CD4-positive, CD25-positive, alpha-beta regulatory T cell (primary cell): ENCODE measurements around the gene TAF11. TPM values are rescaled to one million over a fixed set of nuclear protein-coding genes. Genes with fewer than 3 reads are reported as not detected.

Experiments used
- ATAC-seq, 2 donors: fragments of 150-1000 bp; cut with Tn5 transposase; one replicate each; pipeline ENCODE4 v1.10.0; 2021; ENCODE audit warnings: low read depth in 2 of 2, moderate number of reproducible peaks in 2 of 2, moderate library complexity in 1 of 2
- DNase-seq, 3 donors: peaks; one replicate each; pipeline versions ENCODE4 v3.0.0 to v3.0.0-alpha.2; 2012 to 2022; ENCODE audit warnings: mixed read lengths in 1 of 3
- H3K27ac ChIP-seq: one replicate; pipeline ENCODE4 v1.7.0; 2013; ENCODE audit warnings: mild to moderate bottlenecking, low read length; ENCODE audit not compliant: insufficient read depth, poor library complexity, severe bottlenecking
- H3K27me3 ChIP-seq: one replicate; pipeline ENCODE4 v1.7.0; 2013; ENCODE audit warnings: low read length; ENCODE audit not compliant: control insufficient read depth, insufficient read depth
- H3K36me3 ChIP-seq: one replicate; pipeline ENCODE4 v1.7.0; 2013; ENCODE audit warnings: mild to moderate bottlenecking, low read length, moderate library complexity; ENCODE audit not compliant: control insufficient read depth, insufficient read depth
- H3K4me1 ChIP-seq: 2 replicates; pipeline ENCODE4 v1.7.0; 2013; ENCODE audit warnings: mild to moderate bottlenecking, low read length; ENCODE audit not compliant: insufficient read depth, control insufficient read depth, poor library complexity, severe bottlenecking
- H3K4me3 ChIP-seq: one replicate; pipeline ENCODE4 v1.7.0; 2013; ENCODE audit warnings: low read depth, mild to moderate bottlenecking, low read length, moderate library complexity
- H3K9me3 ChIP-seq, 2 experiments: 1 replicate in 1 of 2; 2 replicates in 1 of 2; pipeline ENCODE4 v1.7.0; 2013; ENCODE audit warnings: low read length in 2 of 2, mild to moderate bottlenecking in 1 of 2, moderate library complexity in 1 of 2; ENCODE audit not compliant: control insufficient read depth in 2 of 2
- H3K27ac Mint-ChIP-seq, 3 donors: one replicate each; pipeline ENCODE4 v1.8.0; 2020 to 2022; ENCODE audit warnings: mild to moderate bottlenecking in 3 of 3, mixed read lengths in 3 of 3, moderate library complexity in 2 of 3
- H3K27me3 Mint-ChIP-seq: one replicate; pipeline ENCODE4 v1.8.0; 2022; ENCODE audit warnings: mild to moderate bottlenecking, mixed read lengths
- H3K36me3 Mint-ChIP-seq: one replicate; pipeline ENCODE4 v1.8.0; 2020; ENCODE audit warnings: mixed read lengths
- H3K4me1 Mint-ChIP-seq, 4 donors: one replicate each; pipeline ENCODE4 v1.8.0; 2020 to 2022; ENCODE audit warnings: mixed read lengths in 4 of 4, mild to moderate bottlenecking in 1 of 4
- H3K4me3 Mint-ChIP-seq, 4 donors: one replicate each; pipeline ENCODE4 v1.8.0; 2020 to 2022; ENCODE audit warnings: mild to moderate bottlenecking in 4 of 4, mixed read lengths in 4 of 4, moderate library complexity in 3 of 4
- H3K9me3 Mint-ChIP-seq, 7 donors: one replicate each; pipeline ENCODE4 v1.8.0; 2020 to 2022; ENCODE audit warnings: mixed read lengths in 7 of 7, mild to moderate bottlenecking in 3 of 7, moderate library complexity in 2 of 7
- polyA plus RNA-seq, 4 donors: library from polyadenylated mRNA; unstranded; fragments of 300-500 nt; fragmentation: Illumina TruSeq; gene quantifications; one replicate each; pipeline ENCODE4 v1.2.3, GENCODE V29; 2021
- total RNA-seq: library from RNA; stranded (reverse); gene quantifications from one replicate; pipeline ENCODE4 v1.2.3, GENCODE V29; 2022

TAF11 gene
- total and polyA plus RNA-seq, 5 donors from 2014 or later: 16.3 to 39.1 (median 24.3) TPM

GRCh38 chr6:34914358-34914757 lies 26.5 kb upstream of the TAF11 start:
- Histone ChIP-seq H3K27me3 (no peaks in the 10 kb centered on the region), H3K9me3 (no peaks in the 10 kb centered on the region), H3K27ac (no peak overlapping the region), H3K36me3 (no peaks in the 10 kb centered on the region), H3K4me1 (peaks cover 13% of the 10 kb centered on the region), H3K4me3 (no peak overlapping the region)
- H3K36me3 Mint-ChIP-seq: peaks cover 8% of the 10 kb centered on the region
- DNase-seq: no peak
- H3K4me1 Mint-ChIP-seq: peaks cover 16 to 40% (median 34%) of the 10 kb centered on the region in 4 donors
- no peak for ATAC-seq
- no peak overlapping the region for H3K27ac Mint-ChIP-seq
- no peak overlapping the region for H3K4me3 Mint-ChIP-seq
- peaks cover 0 to 4% (median 0%) of the 10 kb centered on the region in 7 donors for H3K9me3 Mint-ChIP-seq
- peaks cover 4% of the 10 kb centered on the region for H3K27me3 Mint-ChIP-seq

- H3K4me3 ChIP-seq: peak overlapping the region; percentile 61
- H3K27ac ChIP-seq: no peak overlapping the region
- peak in 2 of 3 donors; percentile 26 to 68 for DNase-seq
Measured at GRCh38 chr6:34912715-34913464, 25.0 kb upstream of the TAF11 start.

GRCh38 chr6:34911822-34912221 lies 24.0 kb upstream of the TAF11 start:
- Mint-ChIP-seq H3K27ac (no peak overlapping the region), H3K4me1 (peaks cover 21 to 41% (median 37%) of the 10 kb centered on the region in 4 donors), H3K36me3 (no peaks in the 10 kb centered on the region), H3K9me3 (peaks cover 0 to 2% (median 0%) of the 10 kb centered on the region in 7 donors), H3K27me3 (peaks cover 4% of the 10 kb centered on the region), H3K4me3 (no peak overlapping the region)
- Histone ChIP-seq H3K36me3 (no peaks in the 10 kb centered on the region), H3K27ac (no peak overlapping the region), H3K4me1 (peaks cover 13% of the 10 kb centered on the region), H3K27me3 (no peaks in the 10 kb centered on the region), H3K9me3 (no peaks in the 10 kb centered on the region), H3K4me3 (no peak overlapping the region)
- DNase-seq (no peak), ATAC-seq (no peak)

More at GRCh38 chr6:34912715-34913464, 25.0 kb upstream of the TAF11 start:
- peak; percentile 74 to 80 for ATAC-seq
- Mint-ChIP-seq H3K27me3 (peaks cover 4% of the 10 kb centered on the region), H3K4me1 (peaks cover 21 to 41% (median 38%) of the 10 kb centered on the region in 4 donors), H3K9me3 (peaks cover 0 to 3% (median 0%) of the 10 kb centered on the region in 7 donors), H3K36me3 (peaks cover 1% of the 10 kb centered on the region), H3K4me3 (peak overlapping the region in 3 of 4 donors; percentile 40 to 69 (median 62)), H3K27ac (peak overlapping the region in 2 of 3 donors; percentile 49 to 77)
- H3K4me1 ChIP-seq: peaks cover 13% of the 10 kb centered on the region
- H3K9me3 ChIP-seq: no peaks in the 10 kb centered on the region
- no peaks in the 10 kb centered on the region for H3K36me3 ChIP-seq
- H3K27me3 ChIP-seq: no peaks in the 10 kb centered on the region

GRCh38 chr6:34909320-34909883 lies 21.6 kb upstream of the TAF11 start:
- peaks cover 17% of the 10 kb centered on the region for H3K36me3 Mint-ChIP-seq
- peaks cover 21 to 44% (median 35%) of the 10 kb centered on the region in 4 donors for H3K4me1 Mint-ChIP-seq
- Histone ChIP-seq H3K4me1 (peaks cover 13% of the 10 kb centered on the region), H3K9me3 (no peaks in the 10 kb centered on the region), H3K27me3 (no peaks in the 10 kb centered on the region), H3K36me3 (no peaks in the 10 kb centered on the region), H3K4me3 (no peak overlapping the region), H3K27ac (no peak overlapping the region)
- ATAC-seq (no peak), DNase-seq (no peak)
- H3K27me3 Mint-ChIP-seq: no peaks in the 10 kb centered on the region
- peaks cover 0 to 2% (median 0%) of the 10 kb centered on the region in 7 donors for H3K9me3 Mint-ChIP-seq
- H3K27ac Mint-ChIP-seq: peak overlapping the region in 1 of 3 donors; percentile 59
- peak overlapping the region in 1 of 4 donors; percentile 44 for H3K4me3 Mint-ChIP-seq

- Mint-ChIP-seq H3K9me3 (peaks cover 0 to 2% (median 0%) of the 10 kb centered on the region in 7 donors), H3K4me1 (peaks cover 21 to 38% (median 30%) of the 10 kb centered on the region in 4 donors), H3K36me3 (peaks cover 17% of the 10 kb centered on the region), H3K27ac (peak overlapping the region in 1 of 3 donors; percentile 62), H3K4me3 (no peak overlapping the region), H3K27me3 (no peaks in the 10 kb centered on the region)
- H3K27ac ChIP-seq: no peak overlapping the region
- no peaks in the 10 kb centered on the region for H3K27me3 ChIP-seq
- no peaks in the 10 kb centered on the region for H3K36me3 ChIP-seq
- no peaks in the 10 kb centered on the region for H3K9me3 ChIP-seq
- ATAC-seq: no peak
- H3K4me1 ChIP-seq: peaks cover 13% of the 10 kb centered on the region
- H3K4me3 ChIP-seq: no peak overlapping the region
- no peak for DNase-seq
Measured at GRCh38 chr6:34908194-34908593, 20.4 kb upstream of the TAF11 start.

GRCh38 chr6:34906826-34907225 lies 19.0 kb upstream of the TAF11 start:
- Histone ChIP-seq H3K9me3 (no peaks in the 10 kb centered on the region), H3K27me3 (no peaks in the 10 kb centered on the region), H3K4me3 (no peak overlapping the region), H3K27ac (no peak overlapping the region), H3K36me3 (no peaks in the 10 kb centered on the region), H3K4me1 (no peaks in the 10 kb centered on the region)
- Mint-ChIP-seq H3K4me3 (no peak overlapping the region), H3K27ac (no peak overlapping the region), H3K4me1 (peaks cover 12 to 26% (median 19%) of the 10 kb centered on the region in 4 donors), H3K36me3 (peaks cover 17% of the 10 kb centered on the region), H3K27me3 (no peaks in the 10 kb centered on the region), H3K9me3 (peaks cover 0 to 2% (median 0%) of the 10 kb centered on the region in 7 donors)
- ATAC-seq (no peak), DNase-seq (no peak)

- H3K27ac Mint-ChIP-seq: no peak overlapping the region
- H3K9me3 Mint-ChIP-seq: peaks cover 0 to 2% (median 0%) of the 10 kb centered on the region in 7 donors
- H3K4me1 Mint-ChIP-seq: peaks cover 6 to 14% (median 13%) of the 10 kb centered on the region in 4 donors
- H3K27me3 Mint-ChIP-seq: no peaks in the 10 kb centered on the region
- DNase-seq (peak in 1 of 3 donors; percentile 46), ATAC-seq (no peak)
- Histone ChIP-seq H3K9me3 (no peaks in the 10 kb centered on the region), H3K36me3 (no peaks in the 10 kb centered on the region), H3K4me1 (no peaks in the 10 kb centered on the region), H3K27me3 (no peaks in the 10 kb centered on the region), H3K4me3 (no peak overlapping the region), H3K27ac (no peak overlapping the region)
- H3K36me3 Mint-ChIP-seq: peaks cover 17% of the 10 kb centered on the region
- no peak overlapping the region for H3K4me3 Mint-ChIP-seq
Measured at GRCh38 chr6:34904990-34905613, 17.3 kb upstream of the TAF11 start.
